Measurements from ENCODE around the gene REEP3. TPM values are rescaled to one million over a fixed set of nuclear protein-coding genes. Genes with fewer than 3 reads are reported as not detected.

REEP3 gene
- total and polyA plus RNA-seq, 2 of the 4 experiments (the other 2 are of a cell fraction), result 11.7 to 28.9 TPM

DNA sequence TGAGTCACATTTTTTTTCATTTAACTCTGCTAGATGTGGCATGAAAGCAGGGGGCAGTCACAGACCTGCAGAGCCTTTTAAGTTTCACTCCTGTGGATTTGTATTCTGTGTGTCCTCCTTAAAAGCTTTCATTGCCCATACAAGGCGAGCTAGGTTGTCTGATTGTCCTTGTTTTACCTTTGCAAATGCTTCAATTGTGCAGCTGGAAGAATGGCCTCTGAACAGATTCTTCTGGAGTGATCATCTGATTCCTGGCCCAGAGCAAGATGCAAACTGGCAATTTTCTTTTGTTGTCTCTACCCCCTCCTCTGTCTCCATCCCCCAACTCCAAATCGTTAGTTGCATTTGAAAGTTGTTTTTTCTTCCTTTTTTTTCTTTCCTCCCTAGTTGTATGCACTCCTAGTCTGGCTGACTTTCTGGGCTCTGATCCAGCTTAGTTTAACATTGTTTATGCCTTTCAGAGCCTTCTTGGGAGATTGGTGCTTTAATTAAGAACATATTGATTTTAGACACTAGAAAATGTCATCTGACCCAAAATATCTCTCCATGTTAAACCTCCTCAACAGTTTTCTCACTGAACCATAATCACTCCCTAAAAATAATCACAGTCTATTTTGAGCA is 150.2 kb downstream of the REEP3 start:
- TF ChIP-seq RAD21 (IDR thresholded peaks at IDR 0.05; ENCODE audit: low read length) (no peak), SMC3 (IDR thresholded peaks at IDR 0.05; ENCODE audit: low read depth, low read length) (no peak), CHD1 (IDR thresholded peaks at IDR 0.05; ENCODE audit: low read depth, low read length) (no peak), BHLHE40 (IDR thresholded peaks at IDR 0.05; ENCODE audit: low read depth, low read length) (no peak), NFE2L2 (IDR thresholded peaks at IDR 0.05; ENCODE audit: low read depth, low read length) (no peak), RFX5 (IDR thresholded peaks at IDR 0.05; ENCODE audit: low read depth, low read length) (no peak), MAZ (IDR thresholded peaks at IDR 0.05; ENCODE audit: borderline replicate concordance, low read depth, low read length) (no peak), MXI1 (IDR thresholded peaks at IDR 0.05; ENCODE audit: borderline replicate concordance, low read depth, low read length) (no peak), CEBPB (IDR thresholded peaks at IDR 0.05; ENCODE audit: low read depth, low read length) (no peak), FOS (IDR thresholded peaks at IDR 0.05; ENCODE audit: low read depth, low read length) (no peak), MAFK (IDR thresholded peaks at IDR 0.05; ENCODE audit: low read depth, low read length) (no peak), POLR2A (IDR thresholded peaks at IDR 0.05; ENCODE audit: low read depth, low read length) (no peak), RCOR1 (IDR thresholded peaks at IDR 0.05; ENCODE audit: insufficient replicate concordance, low read length) (no peak)
- TF ChIP-seq, protein P1, sequence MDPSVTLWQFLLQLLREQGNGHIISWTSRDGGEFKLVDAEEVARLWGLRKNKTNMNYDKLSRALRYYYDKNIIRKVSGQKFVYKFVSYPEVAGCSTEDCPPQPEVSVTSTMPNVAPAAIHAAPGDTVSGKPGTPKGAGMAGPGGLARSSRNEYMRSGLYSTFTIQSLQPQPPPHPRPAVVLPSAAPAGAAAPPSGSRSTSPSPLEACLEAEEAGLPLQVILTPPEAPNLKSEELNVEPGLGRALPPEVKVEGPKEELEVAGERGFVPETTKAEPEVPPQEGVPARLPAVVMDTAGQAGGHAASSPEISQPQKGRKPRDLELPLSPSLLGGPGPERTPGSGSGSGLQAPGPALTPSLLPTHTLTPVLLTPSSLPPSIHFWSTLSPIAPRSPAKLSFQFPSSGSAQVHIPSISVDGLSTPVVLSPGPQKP (IDR thresholded peaks at IDR 0.05; ENCODE audit: borderline replicate concordance, low read depth, low read length), result no peak
- TF ChIP-seq, protein P2, sequence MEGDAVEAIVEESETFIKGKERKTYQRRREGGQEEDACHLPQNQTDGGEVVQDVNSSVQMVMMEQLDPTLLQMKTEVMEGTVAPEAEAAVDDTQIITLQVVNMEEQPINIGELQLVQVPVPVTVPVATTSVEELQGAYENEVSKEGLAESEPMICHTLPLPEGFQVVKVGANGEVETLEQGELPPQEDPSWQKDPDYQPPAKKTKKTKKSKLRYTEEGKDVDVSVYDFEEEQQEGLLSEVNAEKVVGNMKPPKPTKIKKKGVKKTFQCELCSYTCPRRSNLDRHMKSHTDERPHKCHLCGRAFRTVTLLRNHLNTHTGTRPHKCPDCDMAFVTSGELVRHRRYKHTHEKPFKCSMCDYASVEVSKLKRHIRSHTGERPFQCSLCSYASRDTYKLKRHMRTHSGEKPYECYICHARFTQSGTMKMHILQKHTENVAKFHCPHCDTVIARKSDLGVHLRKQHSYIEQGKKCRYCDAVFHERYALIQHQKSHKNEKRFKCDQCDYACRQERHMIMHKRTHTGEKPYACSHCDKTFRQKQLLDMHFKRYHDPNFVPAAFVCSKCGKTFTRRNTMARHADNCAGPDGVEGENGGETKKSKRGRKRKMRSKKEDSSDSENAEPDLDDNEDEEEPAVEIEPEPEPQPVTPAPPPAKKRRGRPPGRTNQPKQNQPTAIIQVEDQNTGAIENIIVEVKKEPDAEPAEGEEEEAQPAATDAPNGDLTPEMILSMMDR (conservative IDR thresholded peaks at IDR 0.05; ENCODE audit: low read depth, low read length), result no peak
- TF ChIP-seq, protein P3, sequence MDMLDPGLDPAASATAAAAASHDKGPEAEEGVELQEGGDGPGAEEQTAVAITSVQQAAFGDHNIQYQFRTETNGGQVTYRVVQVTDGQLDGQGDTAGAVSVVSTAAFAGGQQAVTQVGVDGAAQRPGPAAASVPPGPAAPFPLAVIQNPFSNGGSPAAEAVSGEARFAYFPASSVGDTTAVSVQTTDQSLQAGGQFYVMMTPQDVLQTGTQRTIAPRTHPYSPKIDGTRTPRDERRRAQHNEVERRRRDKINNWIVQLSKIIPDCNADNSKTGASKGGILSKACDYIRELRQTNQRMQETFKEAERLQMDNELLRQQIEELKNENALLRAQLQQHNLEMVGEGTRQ (IDR thresholded peaks at IDR 0.05; ENCODE audit: low read depth, low read length), result no peak
- CTCF ChIA-PET, result interaction anchor here (0.7 to 1.4 kb wide), 3 partner anchors 12 to 213 kb away, joined by 3 to 5 read pairs (median 3); no protein-coding TSS in a partner anchor
- Histone ChIP-seq H2BK5ac (ENCODE audit: low read depth, low read length, poor library complexity, severe bottlenecking) (no peak overlapping the region), H3K4me3 (ENCODE audit: insufficient read depth, low read depth, low read length) (no peak overlapping the region), H3K4me2 (ENCODE audit: low read depth, low read length) (peak overlapping the region; percentile 63; the same call in 1 of the 2 replicates), H2AFZ (replicated peaks; ENCODE audit: low read length, poor library complexity) (no peak overlapping the region), H2BK120ac (ENCODE audit: low read depth, low read length) (peak overlapping the region; percentile 57; the same call in 1 of the 2 replicates), H3K4ac (ENCODE audit: low read depth, low read length) (no peak overlapping the region), H2BK15ac (ENCODE audit: low read depth, low read length) (no peak overlapping the region), H4K20me1 (ENCODE audit: insufficient read depth, low read length) (no peaks in the 10 kb centered on the region), H3K4me1 (ENCODE audit: control insufficient read depth, insufficient read depth, low read length) (no peaks in the 10 kb centered on the region; the same call in 1 of the 2 replicates), H4K8ac (ENCODE audit: low read depth in 2 of 2, low read length in 2 of 2) (no peak overlapping the region), H3K18ac (ENCODE audit: low read depth, low read length) (no peak overlapping the region), H3K9ac (ENCODE audit: low read depth, low read length) (no peak overlapping the region), H3K9me3 (ENCODE audit: control insufficient read depth, insufficient read depth, low read length) (no peaks in the 10 kb centered on the region), H3K27ac (ENCODE audit: insufficient read depth, low read length) (no peak overlapping the region), H3K23ac (ENCODE audit: low read depth, low read length) (no peak overlapping the region), H4K5ac (ENCODE audit: low read depth, low read length) (no peak overlapping the region), H3K27me3 (ENCODE audit: control insufficient read depth, insufficient read depth, low read length) (no peaks in the 10 kb centered on the region), H3K79me1 (ENCODE audit: low read depth in 1 of 2, low read length in 2 of 2) (no peaks in the 10 kb centered on the region), H2AK5ac (ENCODE audit: low read depth, low read length) (no peak overlapping the region), H3K36me3 (ENCODE audit: control insufficient read depth, insufficient read depth, low read length) (no peaks in the 10 kb centered on the region), H2BK20ac (ENCODE audit: low read depth, low read length) (peak overlapping the region; percentile 7; the same call in 1 of the 2 replicates), H2AK9ac (replicated peaks; ENCODE audit: low read depth, low read length, poor library complexity) (no peak overlapping the region), H3K9me1 (ENCODE audit: insufficient read depth, low read length) (0 out of 2 replicates have a peak, but pooled peaks cover 6% of the 10 kb centered on the region), H3K56ac (ENCODE audit: extremely low read depth, insufficient read depth, low read length) (no peak overlapping the region), H3K14ac (replicated peaks; ENCODE audit: low read depth, low read length) (no peak overlapping the region), H4K91ac (ENCODE audit: insufficient read depth, low read depth, low read length) (no peak overlapping the region)
- dilution Hi-C loops (cut with HindIII; ENCODE audit: low sequenced_read_pairs, unreplicated experiment) (no loop called here), intact Hi-C loops (cut with micrococcal nuclease) (no loop called here), in situ Hi-C loops (cut with MboI; ENCODE audit: low sequenced_read_pairs) (no loop called here)
- no CpG with 5 or more reads among the region's 2 CpGs for WGBS, 2 experiments (ENCODE audit: extremely low coverage in 2 of 2, insufficient read length in 1 of 2)
- BruUV-seq (replicated peaks), result no TSS peak
- ATAC-seq (ENCODE audit: low read depth) (peak; percentile 70), DNase-seq (peak; percentile 78)
- POLR2A ChIA-PET (ENCODE audit: unreplicated experiment), result no interaction called here

All from IMR-90 (cell line).